Stimulated activated naive CD4-positive, alpha-beta T cell (primary cell): Measurements from ENCODE around the gene RTN4.

Experiments used
- DNase-seq, 6 experiments: peaks; one replicate each; lab custom pipeline; 2025; lab: John Stamatoyannopoulos, UW

Gene RTN4

DNA sequence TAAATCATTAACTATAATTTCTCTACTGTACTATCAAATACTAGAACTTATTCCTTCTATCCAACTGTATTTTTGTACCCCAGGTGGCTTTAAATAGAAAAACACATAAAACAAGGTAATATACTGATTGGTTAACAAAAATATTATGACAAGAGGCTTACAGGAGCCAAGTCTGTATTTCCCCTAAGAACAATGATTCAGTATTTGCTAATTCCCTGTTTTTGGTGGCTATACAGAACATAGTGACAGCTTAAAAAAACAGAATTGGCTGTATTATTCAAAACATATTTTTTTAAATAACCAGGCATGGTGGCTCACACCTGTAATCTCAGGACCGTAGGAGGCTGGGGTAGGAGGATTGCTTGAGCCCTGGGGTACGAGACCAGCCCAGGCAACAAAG lies 16.3 kb downstream of the RTN4 start:
- no peak for DNase-seq

DNA sequence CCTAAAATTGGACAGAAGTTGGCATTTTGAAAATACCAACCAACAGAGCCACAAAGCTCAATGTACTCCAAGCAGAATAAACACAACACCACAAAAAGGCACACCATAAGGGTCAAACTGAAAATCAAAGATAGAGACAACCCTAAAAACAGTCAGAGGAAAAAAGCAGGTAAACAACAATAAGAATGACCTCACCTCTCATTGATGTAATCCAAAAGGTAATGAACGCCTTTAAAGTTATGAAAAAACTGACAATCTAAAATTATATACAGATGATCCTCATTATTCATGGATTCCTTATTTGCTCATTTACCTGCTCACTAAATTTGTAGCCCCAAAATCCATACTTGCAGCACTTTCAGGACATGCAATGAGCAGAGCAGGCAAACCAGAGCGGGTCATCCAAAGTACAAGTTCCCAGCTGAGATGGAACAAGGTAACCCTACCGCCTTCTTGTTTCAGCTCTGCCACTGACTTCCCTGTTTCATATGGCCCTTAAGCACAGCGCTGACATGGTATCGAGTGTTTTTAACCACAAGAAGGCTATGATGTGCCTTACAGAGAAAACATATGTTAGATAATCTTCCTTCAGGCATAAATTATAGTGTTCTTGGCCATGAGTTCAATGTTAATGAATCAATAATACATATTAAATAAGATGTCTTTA lies 17.0 kb downstream of the RTN4 start:
- DNase-seq = peak in 3 of 6 experiments; percentile 28 to 42 (median 39)

DNA sequence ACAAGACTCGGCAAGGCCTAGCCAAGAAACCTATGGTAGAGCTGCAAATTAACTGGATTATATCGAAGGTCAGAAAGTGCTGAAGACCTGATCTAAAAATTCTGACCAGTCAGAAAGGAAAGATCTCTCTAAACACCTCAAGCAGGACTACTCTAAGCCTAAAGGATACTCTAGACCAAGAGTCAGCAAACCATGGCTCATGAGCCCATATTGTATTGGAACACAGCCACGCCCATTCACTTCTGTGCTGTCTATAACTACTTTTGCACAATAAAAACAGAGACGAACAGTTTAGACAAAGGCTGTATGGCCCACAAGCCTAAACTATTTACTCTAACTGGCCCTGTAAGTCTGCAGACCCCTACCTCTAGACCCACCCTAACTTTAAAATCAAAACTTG lies 18.7 kb downstream of the RTN4 start:
- no peak for DNase-seq

DNA sequence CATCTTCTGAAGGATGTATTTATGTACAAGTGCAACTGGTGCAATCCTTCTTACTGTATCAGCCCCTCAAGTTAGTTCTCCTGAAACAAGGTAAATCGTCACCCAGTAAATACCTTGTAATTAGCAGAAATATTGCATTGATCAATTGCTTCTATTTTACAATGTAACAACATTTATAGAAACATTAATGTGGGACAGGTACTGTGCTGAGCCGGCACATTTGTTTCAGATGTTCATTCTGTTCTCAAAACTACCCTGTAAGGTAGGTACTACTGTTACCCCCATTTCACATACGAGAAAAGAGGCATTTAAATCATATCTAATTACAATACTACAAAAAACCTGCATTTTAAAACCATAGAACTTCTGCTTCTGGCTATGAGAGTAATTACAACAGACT lies 19.5 kb downstream of the RTN4 start:
- DNase-seq = no peak

DNA sequence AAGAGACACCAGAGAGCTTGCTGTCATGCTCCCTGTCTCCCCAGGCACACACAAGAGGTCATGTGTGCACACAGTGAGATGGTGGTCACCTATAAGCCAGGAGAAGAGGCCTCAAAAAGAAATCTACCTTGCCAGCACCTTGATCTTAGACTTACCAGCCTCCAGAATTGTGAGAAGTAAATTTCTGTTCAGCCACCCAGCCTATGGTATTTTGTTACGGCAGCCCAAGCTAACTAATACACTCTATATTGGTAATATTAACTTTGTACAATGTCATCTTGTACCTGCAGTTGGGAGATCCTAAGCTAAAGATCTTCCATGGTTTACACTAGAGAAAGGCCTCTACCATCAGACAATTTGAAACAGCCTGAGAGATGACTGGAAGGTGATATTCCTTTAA lies 21.2 kb downstream of the RTN4 start:
- DNase-seq = no peak

DNA sequence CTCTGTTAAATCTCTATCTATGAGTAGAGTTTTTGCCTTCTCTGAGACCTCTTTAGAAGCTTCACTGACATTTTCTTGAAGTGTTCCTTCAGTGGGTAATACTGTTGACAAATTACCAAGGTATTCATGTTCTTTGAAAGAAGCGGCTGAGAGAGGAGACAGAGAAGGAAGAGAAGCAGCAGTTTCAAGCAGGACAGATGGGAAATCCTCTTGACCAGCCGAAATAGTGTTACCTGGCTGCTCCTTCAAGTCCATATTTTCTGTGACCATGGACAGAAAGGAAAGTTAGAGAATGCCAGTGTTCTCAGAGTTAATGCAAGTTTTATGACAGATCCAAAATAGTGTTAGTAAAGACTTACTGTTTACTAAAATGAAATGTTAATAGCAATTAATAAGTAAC lies 23.0 kb downstream of the RTN4 start:
- DNase-seq = no peak

DNA sequence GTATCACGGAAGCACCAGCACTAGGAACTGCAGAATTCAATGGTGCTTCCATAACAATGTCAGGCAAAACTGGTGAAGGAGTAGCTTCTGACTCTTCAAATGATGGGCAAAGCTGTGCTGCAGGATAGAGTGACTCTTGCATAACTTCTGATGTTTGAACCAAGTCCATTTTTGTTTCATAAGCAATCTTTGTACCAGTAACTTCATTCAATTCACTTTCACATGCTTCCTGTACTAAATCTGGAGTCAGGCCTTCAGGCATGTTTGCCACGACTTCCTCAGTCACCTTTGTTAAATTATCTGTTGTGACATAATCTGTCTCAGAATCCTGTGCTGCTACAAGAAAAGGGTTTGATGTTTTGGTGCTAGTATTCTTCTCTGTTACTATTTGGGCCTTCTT lies 24.0 kb downstream of the RTN4 start:
- DNase-seq = peak in 2 of 6 experiments; percentile 17 to 31

DNA sequence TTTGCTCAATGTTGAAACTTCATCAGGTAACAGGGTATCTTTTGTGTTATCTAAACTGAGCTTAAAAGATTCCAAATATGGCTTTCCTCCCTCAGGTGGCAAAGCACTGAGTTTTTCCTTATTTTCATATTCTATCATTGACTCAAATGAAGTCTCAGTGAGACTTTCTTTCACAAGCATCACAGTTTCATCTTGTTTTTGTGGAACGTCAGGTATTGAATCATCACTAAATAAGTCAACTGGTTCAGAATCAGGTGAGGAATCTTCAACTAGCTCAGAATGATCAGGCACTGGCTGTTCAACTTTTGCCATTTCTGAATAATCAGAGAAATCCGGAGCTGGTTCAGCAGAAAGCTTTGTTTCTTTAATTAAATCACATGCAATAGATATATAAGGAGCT lies 24.6 kb downstream of the RTN4 start:
- DNase-seq = no peak

DNA sequence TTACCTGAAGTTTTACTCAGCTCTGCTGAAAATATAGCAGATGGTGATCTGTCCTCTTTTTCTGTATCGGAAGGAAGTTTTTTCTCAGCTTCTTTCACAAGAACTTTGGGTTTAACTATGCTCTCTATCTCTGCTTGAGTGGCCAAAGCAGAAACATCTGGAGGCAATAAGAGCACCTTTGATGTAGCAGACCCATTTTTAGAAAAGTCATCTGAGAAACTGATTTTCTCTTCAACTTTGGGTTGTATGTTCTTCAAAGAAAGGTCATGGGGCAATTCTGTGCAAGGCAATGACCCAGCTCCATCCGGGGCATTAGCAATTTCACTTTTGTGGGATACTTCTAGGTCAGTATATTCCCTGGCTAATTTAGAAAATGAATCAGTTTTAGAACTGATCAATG lies 25.2 kb downstream of the RTN4 start:
- DNase-seq = no peak

DNA sequence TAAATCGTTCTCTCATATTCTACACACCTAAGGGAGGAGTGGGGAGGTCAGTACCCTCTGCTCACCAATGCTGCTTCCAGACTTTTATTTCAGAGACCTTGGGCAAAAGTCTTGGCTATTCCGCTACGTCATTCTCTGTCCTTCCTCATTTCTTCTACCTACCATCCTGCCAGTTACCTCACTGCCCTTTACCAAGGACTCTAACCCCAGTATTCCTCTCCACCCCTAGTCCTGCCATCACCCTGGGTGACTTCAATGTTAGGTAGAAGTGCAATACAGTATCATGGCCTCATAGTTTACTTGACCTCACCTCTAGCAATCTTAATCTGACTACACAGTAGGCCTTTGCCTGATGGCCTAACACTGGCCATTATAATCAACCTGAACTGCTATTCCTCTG lies 27.8 kb downstream of the RTN4 start:
- no peak for DNase-seq

DNA sequence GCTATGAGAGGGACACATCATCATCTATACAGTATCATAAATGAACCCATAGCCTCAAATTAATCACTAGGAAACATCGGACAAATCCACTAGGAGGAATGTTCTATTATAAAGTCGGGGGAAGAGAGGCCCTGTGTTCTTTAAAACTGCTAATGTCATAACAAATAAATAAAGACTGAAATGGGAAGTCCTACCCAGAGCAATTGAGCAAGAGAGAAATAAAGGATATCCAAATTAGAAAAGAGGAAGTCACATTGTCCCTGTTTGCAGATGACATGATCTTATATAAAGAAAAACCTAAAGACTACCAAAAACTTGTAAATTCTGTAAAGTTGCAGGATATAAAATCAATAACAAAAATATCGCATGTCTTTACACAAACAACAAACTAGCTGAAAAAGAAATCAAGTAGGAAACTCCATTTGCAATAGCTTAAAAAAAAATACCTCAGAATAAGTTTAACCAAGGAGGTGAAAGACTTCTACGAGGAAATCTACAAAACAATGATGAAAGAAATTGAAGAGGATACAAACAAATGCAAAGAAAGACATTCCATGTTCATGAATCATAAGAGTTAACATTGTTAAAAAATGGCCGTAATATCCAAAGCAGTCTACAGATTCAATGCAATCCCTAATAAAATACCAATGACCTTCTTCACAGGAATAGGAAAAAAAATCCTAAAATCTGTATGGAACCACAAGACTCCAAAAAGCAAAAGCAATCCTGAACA lies 30.6 kb downstream of the RTN4 start:
- no peak for DNase-seq

DNA sequence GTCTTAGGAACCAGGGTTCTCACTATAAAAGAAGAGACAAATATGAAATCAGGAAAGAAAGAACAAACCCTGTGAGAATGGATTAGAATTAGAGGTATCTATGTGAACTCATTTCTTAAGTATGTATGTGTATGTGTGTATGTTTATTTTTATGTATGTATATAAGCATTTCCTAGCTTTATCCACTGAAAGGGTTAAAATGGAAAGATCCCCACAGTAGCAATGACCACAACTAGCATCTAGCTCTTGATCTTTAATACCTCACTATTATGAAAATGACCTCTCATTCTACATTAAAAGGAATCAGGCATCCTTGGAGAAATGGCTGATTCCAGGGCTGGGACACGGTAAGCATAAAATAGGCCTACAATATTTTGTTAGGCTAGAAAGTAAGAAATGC lies 31.6 kb downstream of the RTN4 start:
- no peak for DNase-seq

DNA sequence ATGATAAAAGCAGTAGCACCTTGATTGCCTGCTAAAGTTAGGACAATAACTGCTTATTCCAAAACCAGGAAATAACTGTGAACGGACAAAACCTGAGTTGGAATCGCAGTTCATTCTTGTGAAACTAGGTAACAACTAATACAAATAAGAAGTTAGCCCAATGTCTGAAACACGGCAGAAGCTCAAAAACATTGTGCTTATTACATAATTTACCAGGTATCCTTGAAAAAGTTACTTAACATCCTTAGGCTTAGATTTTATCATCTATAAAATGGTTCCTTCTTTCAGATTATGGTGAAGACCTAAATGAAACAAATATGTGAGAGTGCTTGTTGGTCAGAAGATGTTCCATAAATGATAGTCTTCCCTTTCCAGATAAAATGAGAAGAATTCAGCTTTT lies 32.4 kb downstream of the RTN4 start:
- DNase-seq = no peak

DNA sequence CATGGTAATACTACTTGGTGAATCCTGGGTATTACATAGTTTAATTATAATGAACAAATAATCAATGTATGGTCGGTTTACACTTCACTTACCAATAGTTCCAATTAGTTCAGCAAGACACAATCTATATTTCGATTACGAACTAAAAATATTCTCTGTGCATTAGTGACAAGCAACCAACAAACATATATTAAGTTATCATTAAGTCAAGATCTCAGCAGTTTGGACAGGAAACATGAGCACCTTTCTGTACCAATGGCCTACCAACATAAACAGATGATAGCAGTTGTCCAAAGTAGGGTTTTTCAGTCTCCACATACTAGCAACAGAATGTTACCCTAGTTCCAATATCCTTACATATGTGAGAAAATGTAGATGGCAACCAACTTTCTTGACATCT lies 32.8 kb downstream of the RTN4 start:
- no peak for DNase-seq

DNA sequence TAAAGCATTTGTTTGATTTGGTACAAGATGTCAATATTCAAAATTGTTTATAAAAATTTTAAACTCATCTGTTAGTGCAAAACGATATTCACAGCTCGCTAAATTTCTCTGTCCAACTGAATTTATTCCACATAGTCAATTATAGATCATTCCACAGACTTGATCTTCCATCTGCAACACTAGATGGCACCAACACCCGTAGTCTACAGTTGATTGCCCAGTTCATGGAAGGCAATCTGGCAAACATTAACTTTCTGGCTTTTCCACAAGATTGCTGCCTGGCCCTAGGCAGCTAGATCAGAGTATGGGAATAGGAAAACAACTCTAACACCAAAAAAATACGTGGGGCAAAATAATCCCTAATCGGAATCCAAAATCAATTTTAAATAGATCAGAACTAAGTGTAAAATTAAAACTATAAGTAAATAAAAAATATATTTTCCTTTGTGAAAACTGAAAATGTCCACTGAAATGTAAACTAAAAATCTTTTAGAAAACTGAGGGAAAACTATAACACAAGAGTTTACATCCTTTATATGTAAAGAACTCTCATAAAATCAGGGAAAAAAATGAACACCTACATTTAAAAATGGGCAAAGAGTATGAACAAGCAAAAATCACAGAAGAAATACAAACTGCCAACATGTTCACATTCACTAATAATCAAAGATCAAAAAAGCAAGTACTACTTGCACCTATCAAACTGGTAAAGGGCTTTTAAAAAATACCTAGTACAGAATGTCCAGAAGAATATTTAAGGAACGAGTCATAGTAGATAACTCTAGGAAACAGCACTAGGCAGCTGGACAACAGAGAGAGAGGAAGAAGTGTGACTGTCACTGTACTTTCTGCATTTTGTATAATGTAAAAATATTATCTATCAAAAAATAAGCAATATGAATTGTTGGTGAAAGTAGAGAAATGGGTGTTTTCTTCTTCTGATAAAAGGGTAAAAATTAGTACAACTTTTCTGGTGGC lies 35.0 kb downstream of the RTN4 start:
- peak in 4 of 6 experiments; percentile 13 to 55 (median 30) for DNase-seq

DNA sequence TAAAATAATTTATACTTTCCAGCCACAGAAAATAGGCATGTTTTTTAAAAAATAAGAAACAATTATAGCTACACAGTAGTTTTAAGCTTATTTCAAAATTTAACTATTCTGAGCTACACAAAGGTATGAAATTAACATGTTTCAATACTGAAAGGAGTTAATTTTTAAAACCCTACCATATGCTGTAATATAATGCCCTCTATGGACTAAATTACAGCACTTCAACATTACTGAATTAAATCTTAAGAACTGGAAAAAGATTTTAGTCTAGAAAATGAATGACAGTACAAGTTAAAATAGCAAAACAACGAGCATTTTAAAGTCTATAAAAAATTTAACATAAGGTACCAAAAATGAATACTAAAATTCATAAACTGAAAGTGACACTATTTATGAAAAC lies 36.3 kb downstream of the RTN4 start:
- DNase-seq = peak in 1 of 6 experiments; percentile 12

DNA sequence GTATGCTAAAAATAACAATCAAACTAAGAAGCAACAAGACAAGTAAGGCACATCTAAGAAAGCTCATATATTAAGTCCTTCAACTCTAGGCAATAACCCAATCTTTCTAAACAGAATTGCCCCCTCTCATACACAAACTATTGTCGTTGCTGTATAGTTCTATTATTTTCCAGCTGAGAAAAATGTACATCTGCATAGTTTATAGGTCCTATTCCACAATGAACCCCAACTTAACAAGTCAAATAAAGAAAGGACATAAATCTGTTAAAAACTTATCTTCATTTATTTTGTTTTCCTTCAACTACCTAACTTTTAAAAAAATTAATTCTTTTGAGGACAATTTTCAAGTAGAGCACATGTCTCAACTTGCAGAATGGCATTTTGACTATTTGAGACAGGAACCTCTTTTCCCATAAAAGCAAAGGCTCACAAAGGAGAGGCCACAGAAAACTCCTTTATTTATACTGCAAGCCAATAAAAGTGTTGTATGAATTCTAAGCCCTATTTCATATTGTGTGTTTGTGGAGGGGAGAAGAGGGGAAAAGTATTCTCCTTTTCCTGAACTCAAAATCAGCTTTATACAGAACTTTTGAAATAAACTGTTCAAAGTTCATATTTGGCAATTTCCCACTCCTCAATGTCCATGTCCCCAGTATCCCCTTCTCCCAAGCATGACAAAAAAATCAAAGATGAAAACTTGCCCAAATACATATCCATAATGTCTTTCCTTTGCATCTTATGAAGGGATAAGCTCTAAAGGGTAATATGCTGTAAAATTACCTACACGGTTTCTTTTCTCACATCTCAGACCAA lies 37.4 kb downstream of the RTN4 start:
- no peak for DNase-seq

DNA sequence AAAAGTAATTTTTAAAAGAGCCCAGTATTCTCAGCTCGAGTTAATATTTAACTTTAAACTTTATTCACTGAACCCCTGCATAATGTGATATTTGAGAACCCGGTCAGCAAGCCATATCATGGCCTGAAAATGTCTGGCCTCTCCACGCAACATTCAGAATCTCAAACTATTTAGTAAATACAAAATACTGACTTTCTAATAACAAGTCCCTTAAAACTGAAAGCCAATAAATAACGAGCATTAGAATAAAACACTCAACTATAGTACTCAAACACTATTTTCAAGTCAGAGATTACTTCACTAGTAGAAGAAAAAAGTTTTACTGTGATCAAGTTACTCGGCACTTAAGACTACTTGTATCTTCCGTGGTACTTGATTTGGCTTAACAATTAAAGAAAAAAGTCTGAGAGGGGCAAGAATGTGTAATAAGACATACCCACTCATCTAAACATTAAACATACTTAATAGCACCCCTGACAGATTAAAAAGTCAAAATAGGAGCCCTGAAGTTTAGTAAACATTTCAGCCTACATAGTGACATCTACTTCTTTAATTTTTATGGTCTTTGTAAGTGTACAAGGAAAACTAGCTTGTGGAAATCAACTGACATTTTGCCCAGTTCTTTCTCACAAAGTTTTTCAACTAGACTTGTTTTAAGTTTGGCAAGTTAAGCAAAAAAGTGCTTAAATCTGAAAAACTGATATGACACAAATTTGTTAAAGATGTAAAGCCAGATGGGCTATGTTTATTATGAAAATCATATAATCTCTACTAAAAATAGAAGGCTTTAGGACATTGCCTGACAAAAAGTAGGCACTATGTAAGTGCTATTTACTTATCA lies 38.2 kb downstream of the RTN4 start:
- DNase-seq = no peak

DNA sequence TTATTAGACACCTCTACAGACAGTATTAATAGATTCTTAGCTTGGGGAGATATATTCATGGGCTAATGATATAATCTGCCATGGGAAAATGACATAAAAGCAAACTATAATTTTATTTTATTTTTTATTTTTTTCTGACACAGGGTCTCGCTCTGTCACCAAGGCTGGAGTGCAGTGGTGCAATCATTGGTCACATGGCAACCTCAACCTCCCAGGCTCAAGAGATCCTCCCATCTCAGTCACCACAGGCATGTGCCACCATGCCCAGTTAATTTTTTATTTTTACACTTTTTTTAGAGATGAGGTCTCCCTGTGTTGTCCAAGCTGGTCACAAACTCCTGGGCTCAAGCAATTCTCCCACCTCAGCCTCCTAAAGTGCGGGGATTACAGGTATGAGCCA lies 39.3 kb downstream of the RTN4 start:
- DNase-seq = no peak

DNA sequence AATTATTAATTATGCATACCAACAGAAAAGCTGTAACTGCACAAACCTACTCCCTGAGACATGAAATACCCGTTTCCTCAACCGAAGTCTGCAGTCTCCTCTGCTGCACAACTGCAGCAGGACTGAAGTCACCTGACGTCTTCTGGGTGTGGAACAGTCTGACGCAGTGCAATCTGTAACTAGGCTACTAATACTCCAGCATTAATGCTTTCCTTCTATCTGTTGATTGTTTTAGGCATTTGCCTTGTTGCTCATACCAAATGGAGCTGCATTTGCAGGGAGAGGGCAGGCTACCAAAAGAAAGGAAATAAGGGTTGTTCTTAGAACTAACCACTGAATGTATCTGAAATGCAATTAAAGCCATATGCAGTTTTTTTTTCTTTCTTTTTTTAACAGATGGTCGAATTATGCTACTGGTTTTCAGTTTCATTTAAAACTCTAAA lies 40.1 kb downstream of the RTN4 start:
- DNase-seq = peak; percentile 3 to 65 (median 42)
